SIG-M5 (cell line): Measurements from ENCODE around the gene SNX21.

Experiments
- DNase-seq: peaks from one replicate; lab custom pipeline; 2025; lab: John Stamatoyannopoulos, UW

SNX21 gene

GRCh38 chr20:45882469-45883099, 49.0 kb downstream of the SNX21 start:
- no peak for DNase-seq

GRCh38 chr20:45883100-45883469, 49.5 kb downstream of the SNX21 start:
- DNase-seq = no peak

- no peak for DNase-seq
Measured at GRCh38 chr20:45886590-45887345, 53.2 kb downstream of the SNX21 start.

- no peak for DNase-seq
Measured at GRCh38 chr20:45887346-45887715, 53.7 kb downstream of the SNX21 start, which contains the start of gene SPATA25. TSS of gene SPATA25 (minus strand) at chr20:45887622. CDS start at chr20:45887590, 32 bp downstream.

GRCh38 chr20:45888681-45889080, 55.1 kb downstream of the SNX21 start:
- no peak for DNase-seq

GRCh38 chr20:45890077-45890984, 56.7 kb downstream of the SNX21 start:
- no peak for DNase-seq

GRCh38 chr20:45890985-45891983, 57.7 kb downstream of the SNX21 start, which contains the start of the genes CTSA and NEURL2:
TSS of gene CTSA (plus strand) at chr20:45891335. CDS start at chr20:45891569, 234 bp downstream.
TSS of gene NEURL2 (minus strand) at chr20:45891208. CDS start at chr20:45890991, 217 bp downstream.
- DNase-seq = no peak

GRCh38 chr20:45892049-45892825, 58.6 kb downstream of the SNX21 start:
- no peak for DNase-seq
